Stimulated activated CD4-positive, alpha-beta T cell treated with anti-CD3 and anti-CD28 coated beads, Interleukin-1b, Interleukin-23, amount 100 ng/mL, for 48 hours (primary cell): ENCODE results near the gene EPAS1.
A peak's percentile ranks its signal among the peaks of the same experiment; 100 is the strongest.

Experiments used
- DNase-seq: peaks from one replicate; pipeline ENCODE4 v3.0.0-alpha.2; 2020

Gene EPAS1

DNA sequence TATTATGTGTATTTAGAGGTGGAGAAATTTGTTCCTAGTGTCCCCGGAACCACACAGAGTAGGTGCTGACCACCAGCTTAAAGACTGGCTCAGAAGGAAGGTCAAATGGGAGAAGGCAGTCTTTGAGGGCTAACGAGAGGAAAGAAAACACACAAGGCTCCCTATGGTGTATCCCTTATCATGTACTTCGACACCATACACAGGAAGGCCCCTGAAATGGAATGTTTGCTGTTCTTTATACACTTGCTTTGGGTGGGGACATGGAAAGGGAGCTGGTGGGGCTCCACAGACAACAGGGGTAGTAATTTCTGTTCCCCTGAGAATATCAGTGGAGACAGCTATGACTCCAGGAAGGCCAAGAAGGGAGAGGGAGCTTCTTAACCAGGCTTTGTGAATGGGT, 6.0 kb downstream of the EPAS1 start:
- DNase-seq: no peak

GRCh38 chr2:46303822-46304221, 6.6 kb downstream of the EPAS1 start:
- DNase-seq: no peak

- no peak for DNase-seq
These were observed 7.4 kb downstream of the EPAS1 start for GRCh38 chr2:46304635-46305034.

DNA sequence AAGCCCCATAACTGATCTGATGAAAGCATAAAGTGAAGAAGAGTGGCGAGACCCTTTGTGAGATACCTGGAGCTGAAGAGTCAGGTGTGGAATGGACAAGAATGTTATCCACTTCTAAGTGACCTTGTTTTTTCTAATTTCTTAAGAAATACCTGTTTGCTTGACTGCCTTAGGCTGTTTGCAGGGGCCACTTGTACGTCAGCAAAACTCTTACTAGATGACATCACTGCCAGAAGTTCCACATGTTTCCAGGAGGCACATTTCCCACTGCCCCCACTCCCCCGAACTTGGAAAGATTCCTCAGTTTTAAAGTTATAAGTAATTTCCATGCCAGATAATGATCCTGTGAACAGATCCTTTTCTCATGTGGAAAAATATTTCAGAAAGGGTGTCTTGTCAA, 8.0 kb downstream of the EPAS1 start:
- no peak for DNase-seq

GRCh38 chr2:46305767-46306166, 8.6 kb downstream of the EPAS1 start:
- peak; percentile 29 for DNase-seq

GRCh38 chr2:46306330-46306751, 9.1 kb downstream of the EPAS1 start:
- no peak for DNase-seq

- no peak for DNase-seq
These were observed 9.9 kb downstream of the EPAS1 start for GRCh38 chr2:46306988-46307655.

GRCh38 chr2:46308081-46308480, 10.9 kb downstream of the EPAS1 start:
- no peak for DNase-seq

DNA sequence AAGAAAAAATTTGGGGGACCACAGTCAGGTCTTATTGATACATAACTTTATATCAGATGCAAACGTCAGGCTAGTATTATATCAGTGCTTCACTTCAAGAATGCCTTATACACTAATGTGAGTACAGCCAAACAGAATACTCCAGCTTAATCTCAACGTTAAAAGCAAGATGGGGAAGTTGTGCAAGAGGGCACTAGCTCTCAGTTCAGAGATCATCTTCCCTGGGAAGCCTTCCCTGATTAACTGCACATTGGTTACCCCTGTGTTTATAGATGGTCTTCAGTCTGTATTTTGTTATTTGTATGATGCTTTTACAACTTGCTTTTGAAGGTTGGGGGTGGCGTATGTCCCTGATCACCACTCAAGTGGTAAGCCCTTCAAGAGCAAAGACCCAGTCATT, 11.4 kb downstream of the EPAS1 start:
- no peak for DNase-seq

GRCh38 chr2:46309052-46309953, 12.1 kb downstream of the EPAS1 start:
- DNase-seq: no peak

- no peak for DNase-seq
These were observed 13.2 kb downstream of the EPAS1 start for GRCh38 chr2:46310446-46310845.

DNA sequence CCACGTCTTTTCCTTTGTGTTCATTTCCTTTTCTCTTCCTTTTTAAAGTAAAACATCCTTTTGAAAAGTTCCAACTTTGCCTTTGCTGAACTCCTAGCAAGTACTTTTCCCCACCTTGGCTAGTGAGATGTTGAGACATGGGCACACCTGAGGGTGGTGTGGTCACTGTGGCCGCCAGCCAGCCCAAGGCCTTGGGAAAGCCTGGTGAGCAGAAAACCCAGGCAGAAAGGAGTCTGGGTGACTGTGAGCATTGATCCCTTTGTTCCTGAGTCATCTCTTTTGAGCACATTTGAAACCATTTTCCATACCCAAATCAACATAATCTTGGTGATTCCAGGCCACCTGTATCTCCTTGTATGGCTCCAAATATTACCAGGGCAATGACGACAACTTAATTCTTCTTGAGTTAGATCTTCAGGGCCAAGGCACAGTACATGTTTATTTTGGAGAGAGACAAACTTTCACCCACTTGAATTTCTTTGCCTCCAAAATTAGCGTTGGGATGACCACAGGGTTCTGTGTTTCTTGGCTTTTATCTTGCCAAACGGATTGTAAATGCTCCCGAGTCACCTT, 14.5 kb downstream of the EPAS1 start:
- no peak for DNase-seq

DNA sequence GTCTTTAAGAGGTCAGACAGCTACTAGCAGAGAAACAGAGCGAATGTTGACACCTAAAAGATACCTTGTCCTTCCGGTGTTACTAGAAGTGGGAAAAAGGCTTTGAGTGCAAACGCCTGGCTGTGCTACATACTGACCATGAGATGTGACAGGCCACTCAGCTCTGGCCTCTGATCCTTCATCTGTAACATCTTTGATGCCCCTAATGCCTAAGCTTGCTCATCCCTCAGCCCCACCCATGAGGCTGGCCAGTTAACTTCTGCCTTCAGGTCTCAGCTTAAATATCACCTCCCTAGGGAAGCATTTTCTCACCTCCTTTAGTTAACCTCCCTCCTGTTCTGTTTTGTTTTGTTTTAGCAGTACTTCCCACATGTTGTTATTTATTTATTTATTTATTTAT, 15.9 kb downstream of the EPAS1 start:
- DNase-seq: no peak

DNA sequence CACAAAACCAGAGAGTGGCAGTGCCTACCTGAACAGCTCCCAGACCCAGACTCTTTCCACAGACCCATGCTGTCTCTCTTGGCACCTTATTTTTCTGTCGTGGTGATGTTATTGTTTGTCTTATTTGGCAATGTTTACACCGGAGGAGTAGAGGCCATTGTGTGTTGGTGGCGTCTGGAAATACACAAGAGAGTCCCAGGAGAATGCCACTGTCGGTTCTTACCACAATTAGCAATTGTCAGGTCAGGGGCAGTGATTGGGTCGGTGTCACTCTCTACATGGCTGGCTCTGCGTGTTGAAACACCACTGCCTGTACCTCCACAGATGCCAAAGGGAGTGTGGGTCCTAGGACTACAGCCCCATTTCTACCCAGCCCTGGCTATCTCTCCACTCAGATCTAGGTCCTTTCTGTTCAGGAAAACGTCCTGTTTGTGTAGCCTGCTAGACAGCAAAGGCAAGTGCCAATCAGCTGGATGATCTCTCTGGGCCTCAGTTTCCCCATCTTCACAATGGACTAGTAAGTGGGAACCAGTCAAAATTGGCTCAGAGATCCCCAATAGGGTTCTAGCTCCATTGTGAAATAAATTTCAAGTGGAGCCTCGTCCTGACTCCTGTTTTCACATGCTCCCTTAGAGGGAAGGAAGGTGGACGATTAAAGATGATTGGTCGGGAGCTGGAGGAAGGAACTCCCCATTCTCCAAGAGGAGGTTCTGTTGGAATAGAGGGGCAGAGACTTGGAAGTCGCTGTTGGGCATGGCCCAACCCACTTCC, 17.0 kb downstream of the EPAS1 start:
- DNase-seq: no peak

DNA sequence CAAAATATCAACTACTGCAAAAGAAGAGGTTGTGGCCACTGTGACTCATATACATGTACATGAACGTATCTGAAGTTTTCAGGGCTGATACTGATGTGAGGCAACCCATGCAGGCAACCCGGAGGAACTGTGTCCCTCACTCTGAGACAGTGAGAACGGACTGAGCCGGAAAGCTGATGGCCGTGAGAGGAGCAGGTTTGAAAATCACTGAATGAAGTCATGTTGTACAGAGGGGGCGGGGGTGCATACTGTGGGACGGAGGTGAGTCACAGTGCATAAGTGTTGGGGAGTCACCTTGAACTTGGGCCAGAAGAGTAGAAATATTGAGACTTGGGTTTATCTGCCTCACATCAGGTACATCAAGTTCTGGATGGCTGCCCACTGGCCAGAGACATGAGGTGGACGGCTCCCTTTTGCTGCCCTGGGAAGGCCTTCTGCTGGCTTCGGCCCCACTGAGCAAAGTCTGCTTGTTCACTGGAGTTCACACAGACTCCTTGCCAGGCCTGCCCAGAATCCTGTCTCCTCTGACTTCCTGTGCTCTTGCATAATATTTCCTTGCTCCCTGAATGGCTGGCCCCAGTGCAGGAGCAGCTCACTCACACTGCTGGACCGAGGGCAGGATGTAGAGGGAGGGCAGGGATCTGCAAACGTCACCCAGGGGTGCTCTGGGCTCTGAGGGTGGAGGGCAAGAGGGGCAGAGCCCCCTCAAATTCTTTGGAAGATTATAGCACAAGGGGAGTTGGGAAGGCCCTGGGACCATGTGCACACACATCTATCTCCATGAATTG, 18.1 kb downstream of the EPAS1 start:
- peak; percentile 22 for DNase-seq

- no peak for DNase-seq
These were observed 19.9 kb downstream of the EPAS1 start for GRCh38 chr2:46317094-46317486.

DNA sequence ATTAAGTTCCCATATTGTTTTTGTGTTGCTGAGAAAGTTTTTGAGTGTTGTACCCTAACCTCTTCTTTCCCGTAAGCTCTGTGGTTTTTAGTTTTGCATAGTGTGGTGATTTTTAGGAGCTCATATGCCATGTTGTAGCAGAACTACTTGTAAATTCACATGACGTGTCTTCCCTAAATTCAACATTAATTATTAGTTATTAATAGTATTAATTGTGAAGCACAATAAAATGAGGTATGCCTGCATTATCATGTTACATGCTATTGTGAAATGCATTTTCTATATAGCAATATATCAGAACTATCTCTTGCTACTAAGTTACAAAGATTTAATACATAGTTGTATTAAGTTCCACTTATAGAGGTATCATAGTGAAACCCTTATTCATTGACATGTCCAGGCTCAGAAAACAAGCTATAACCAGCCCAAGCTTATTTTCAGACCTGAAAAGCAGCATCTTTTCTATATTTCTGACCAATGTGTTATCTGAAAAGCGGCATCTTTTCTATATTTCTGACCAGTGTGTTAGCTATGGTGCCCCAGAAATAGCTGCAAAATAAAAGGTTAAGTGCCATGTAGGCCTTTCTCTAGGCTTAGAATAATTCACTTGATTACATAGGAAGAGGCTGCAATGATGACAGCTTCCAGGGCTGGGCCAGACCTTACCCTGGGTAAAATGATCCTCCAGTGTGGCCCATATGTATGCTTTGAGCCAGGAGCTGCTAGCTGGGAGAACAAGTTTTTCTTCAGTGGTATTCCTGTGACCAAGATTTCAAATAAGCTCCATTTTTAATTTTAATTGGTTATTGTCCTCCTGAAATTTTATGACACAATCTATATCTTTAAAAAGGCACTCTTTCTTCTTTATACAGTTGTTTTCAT, 21.6 kb downstream of the EPAS1 start:
- DNase-seq: no peak

- DNase-seq: no peak
These were observed 22.5 kb downstream of the EPAS1 start for GRCh38 chr2:46319711-46320110.

DNA sequence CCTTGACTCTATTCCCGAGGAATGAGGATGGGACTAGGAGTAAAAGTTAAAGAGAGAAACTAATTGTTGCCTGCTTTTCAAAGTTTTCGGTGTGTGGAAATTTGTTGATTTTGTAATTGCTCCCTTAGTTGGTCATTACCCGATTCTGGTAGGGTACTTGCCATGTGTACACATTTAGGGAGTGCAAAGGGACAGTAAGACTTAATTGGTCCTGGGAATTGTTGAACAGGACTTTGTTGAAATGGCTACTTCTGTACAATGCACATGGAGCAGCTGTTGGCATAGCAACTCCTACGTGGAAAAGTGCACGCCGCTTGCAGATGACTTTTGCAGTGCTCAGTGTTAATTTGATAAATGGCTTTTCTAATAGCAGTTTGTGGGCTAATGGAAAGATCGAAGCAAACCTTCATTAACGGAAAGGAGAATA, 22.9 kb downstream of the EPAS1 start:
- no peak for DNase-seq

GRCh38 chr2:46323730-46324129, 26.5 kb downstream of the EPAS1 start:
- no peak for DNase-seq
